ENCODE data around the gene TMEM170B.

DNA sequence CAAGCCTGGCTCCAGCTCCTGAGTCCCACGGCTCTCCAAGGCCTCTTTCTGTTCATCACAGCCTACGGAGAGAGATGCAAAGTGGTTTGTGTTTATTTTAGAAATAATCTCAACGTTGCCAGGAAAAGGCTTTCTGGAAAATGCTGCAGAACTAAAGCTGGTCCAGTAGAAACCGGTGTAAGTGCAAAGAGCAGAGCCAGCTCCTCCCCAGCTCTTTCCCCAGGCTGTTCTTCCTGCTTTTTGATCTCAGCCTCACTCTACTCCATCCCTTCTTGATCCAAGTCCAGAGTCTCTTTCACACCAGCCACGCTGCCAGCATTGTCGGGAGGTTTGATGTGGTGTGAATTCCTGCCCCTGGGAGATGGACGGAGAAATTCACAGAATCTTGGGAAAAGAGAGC, 69.8 kb downstream of the TMEM170B start:
- TF ChIP-seq CTCF (conservative IDR thresholded peaks at IDR 0.05; ENCODE audit: low read length) (no peak), EZH2phosphoT487 (IDR thresholded peaks at IDR 0.05; ENCODE audit: borderline replicate concordance) (no peak)

All from Loucy (cell line).